HCT116 (cell line): ENCODE data around the gene TDRD9.

Experiments
- EZH2phosphoT487 ChIP-seq: fragments of 200-600 bp; IDR thresholded peaks from 2 replicates; pipeline ENCODE4 v1.6.1; 2018; ENCODE audit warnings: antibody characterized with exemption, borderline replicate concordance
- FOSL1 ChIP-seq: IDR thresholded peaks from 2 replicates; pipeline ENCODE4 v1.6.1; 2012; ENCODE audit warnings: low read depth
- JUND ChIP-seq: IDR thresholded peaks from 2 replicates; pipeline ENCODE4 v1.6.1; 2012
- POLR2AphosphoS5 ChIP-seq: IDR thresholded peaks from 2 replicates; pipeline ENCODE4 v1.6.1; 2011; ENCODE audit warnings: mild to moderate bottlenecking, low read depth, low read length, moderate library complexity
- ZBTB33 ChIP-seq: IDR thresholded peaks from 2 replicates; pipeline ENCODE4 v1.6.1; 2011; ENCODE audit warnings: mild to moderate bottlenecking, low read length, moderate library complexity; ENCODE audit not compliant: insufficient replicate concordance; ENCODE audit errors: extremely low read depth
- TF ChIP-seq, protein P1 (sequence below), 3 experiments: fragments of 200-600 bp in 1 of 3; sonication (generic) in 1 of 3; IDR thresholded peaks in 2 of 3; conservative IDR thresholded peaks in 1 of 3; 2 replicates each; pipeline ENCODE4 v1.5.1; 2012 to 2017; ENCODE audit warnings: low read depth in 2 of 3, low read length in 2 of 3, antibody characterized with exemption in 1 of 3, borderline replicate concordance in 1 of 3, control low read depth in 1 of 3, mild to moderate bottlenecking in 1 of 3, mixed read lengths in 1 of 3, mixed run types in 1 of 3, moderate library complexity in 1 of 3; ENCODE audit not compliant: insufficient read depth in 1 of 3

GRCh38 chr14:104023325-104024055, 95.2 kb downstream of the TDRD9 start:
- TF ChIP-seq EZH2phosphoT487 (no peak), POLR2AphosphoS5 (no peak), FOSL1 (no peak), JUND (no peak), ZBTB33 (no peak)
- TF ChIP-seq, protein P1, sequence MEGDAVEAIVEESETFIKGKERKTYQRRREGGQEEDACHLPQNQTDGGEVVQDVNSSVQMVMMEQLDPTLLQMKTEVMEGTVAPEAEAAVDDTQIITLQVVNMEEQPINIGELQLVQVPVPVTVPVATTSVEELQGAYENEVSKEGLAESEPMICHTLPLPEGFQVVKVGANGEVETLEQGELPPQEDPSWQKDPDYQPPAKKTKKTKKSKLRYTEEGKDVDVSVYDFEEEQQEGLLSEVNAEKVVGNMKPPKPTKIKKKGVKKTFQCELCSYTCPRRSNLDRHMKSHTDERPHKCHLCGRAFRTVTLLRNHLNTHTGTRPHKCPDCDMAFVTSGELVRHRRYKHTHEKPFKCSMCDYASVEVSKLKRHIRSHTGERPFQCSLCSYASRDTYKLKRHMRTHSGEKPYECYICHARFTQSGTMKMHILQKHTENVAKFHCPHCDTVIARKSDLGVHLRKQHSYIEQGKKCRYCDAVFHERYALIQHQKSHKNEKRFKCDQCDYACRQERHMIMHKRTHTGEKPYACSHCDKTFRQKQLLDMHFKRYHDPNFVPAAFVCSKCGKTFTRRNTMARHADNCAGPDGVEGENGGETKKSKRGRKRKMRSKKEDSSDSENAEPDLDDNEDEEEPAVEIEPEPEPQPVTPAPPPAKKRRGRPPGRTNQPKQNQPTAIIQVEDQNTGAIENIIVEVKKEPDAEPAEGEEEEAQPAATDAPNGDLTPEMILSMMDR (IDR thresholded peaks at IDR 0.05 in 2 of 3, conservative IDR thresholded peaks at IDR 0.05 in 1 of 3; ENCODE audit: borderline replicate concordance in 1 of 3, insufficient read depth in 1 of 3, low read depth in 2 of 3, low read length in 2 of 3) = no peak
